BE2C (cell line): ENCODE measurements around the gene SARS2.
"Not testable (repeated sequence)": the region's sequence is repeated elsewhere in the genome, so short reads cannot be mapped to it uniquely, and the experiment has no call there.

Experiments
- DNase-seq: peaks from one replicate; pipeline ENCODE4 v3.0.0-alpha.2; 2020
- H3K27me3 ChIP-seq: fragments of 250-450 bp; sonication (Bioruptor Pico); 2 replicates; pipeline ENCODE4 v1.5.1; 2020; ENCODE audit warnings: mild to moderate bottlenecking
- H3K36me3 ChIP-seq: fragments of 250-450 bp; sonication (Bioruptor Pico); 2 replicates; pipeline ENCODE4 v1.5.1; 2020; ENCODE audit warnings: mild to moderate bottlenecking
- H3K4me1 ChIP-seq: fragments of 250-450 bp; sonication (Bioruptor Pico); 2 replicates; pipeline ENCODE4 v1.5.1; 2020
- H3K4me3 ChIP-seq: 2 replicates; pipeline ENCODE4 v1.5.1; 2011; ENCODE audit warnings: low read depth, low read length
- H3K9me3 ChIP-seq: fragments of 250-450 bp; sonication (Bioruptor Pico); 2 replicates; pipeline ENCODE4 v1.5.1; 2020
- TF ChIP-seq, protein P1 (sequence below): IDR thresholded peaks from 2 replicates; pipeline ENCODE4 v1.5.1; 2012; ENCODE audit warnings: mild to moderate bottlenecking, low read depth, low read length

Gene SARS2

DNA sequence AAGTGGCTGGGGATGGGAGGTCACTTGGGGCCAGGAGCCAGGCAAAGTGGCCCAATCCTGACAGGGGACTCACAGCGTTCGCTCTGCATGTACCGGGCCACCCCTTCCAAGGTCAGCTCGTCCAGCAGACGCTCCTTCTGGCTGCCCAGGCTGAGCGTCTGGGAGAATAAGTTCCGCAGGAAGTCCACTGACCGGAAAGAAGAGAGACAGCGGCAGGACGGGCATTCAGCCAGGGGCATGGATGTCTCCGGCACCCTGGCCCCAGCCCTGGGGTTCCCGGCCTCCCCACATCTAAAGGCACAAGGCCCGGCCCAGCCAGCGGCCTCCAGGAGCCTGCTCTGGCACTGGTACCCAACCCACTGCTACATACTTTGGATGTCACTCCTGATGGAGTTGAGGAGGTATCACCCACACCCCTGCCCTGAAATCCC lies 37.2 kb downstream of the SARS2 start:
- Histone ChIP-seq H3K4me3 (no peak overlapping the region), H3K4me1 (no peaks in the 10 kb centered on the region; the same call in 1 of the 2 replicates), H3K27me3 (no peaks in the 10 kb centered on the region), H3K9me3 (no peaks in the 10 kb centered on the region), H3K36me3 (0 out of 2 replicates have a peak, but pooled peaks cover 3% of the 10 kb centered on the region)
- TF ChIP-seq, protein P1, sequence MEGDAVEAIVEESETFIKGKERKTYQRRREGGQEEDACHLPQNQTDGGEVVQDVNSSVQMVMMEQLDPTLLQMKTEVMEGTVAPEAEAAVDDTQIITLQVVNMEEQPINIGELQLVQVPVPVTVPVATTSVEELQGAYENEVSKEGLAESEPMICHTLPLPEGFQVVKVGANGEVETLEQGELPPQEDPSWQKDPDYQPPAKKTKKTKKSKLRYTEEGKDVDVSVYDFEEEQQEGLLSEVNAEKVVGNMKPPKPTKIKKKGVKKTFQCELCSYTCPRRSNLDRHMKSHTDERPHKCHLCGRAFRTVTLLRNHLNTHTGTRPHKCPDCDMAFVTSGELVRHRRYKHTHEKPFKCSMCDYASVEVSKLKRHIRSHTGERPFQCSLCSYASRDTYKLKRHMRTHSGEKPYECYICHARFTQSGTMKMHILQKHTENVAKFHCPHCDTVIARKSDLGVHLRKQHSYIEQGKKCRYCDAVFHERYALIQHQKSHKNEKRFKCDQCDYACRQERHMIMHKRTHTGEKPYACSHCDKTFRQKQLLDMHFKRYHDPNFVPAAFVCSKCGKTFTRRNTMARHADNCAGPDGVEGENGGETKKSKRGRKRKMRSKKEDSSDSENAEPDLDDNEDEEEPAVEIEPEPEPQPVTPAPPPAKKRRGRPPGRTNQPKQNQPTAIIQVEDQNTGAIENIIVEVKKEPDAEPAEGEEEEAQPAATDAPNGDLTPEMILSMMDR, result no peak
- DNase-seq, result no peak

DNA sequence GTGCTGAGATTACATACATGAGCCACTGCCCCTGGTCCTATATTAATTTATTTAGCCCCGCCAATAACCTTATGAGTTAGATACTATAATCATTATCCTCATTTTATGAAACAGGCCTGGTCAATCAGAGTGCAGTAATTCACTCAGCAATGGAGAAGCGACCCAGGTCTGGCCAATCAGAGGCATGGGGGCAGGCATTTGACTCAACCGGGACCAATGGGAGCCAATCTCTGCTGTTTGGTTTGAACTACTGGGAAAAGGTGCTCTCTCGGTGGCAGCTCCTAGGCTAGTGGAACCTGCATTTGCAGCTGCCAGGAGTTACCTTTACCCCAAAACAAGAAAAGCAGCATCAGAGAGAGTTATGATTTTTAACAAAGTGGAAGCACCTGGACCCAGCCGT lies 37.7 kb downstream of the SARS2 start:
- TF ChIP-seq, protein P1, result no peak
- Histone ChIP-seq H3K27me3 (no peaks in the 10 kb centered on the region), H3K4me3 (no peak overlapping the region), H3K9me3 (no peaks in the 10 kb centered on the region), H3K4me1 (no peaks in the 10 kb centered on the region), H3K36me3 (0 out of 2 replicates have a peak, but pooled peaks cover 6% of the 10 kb centered on the region)
- DNase-seq, result no peak

DNA sequence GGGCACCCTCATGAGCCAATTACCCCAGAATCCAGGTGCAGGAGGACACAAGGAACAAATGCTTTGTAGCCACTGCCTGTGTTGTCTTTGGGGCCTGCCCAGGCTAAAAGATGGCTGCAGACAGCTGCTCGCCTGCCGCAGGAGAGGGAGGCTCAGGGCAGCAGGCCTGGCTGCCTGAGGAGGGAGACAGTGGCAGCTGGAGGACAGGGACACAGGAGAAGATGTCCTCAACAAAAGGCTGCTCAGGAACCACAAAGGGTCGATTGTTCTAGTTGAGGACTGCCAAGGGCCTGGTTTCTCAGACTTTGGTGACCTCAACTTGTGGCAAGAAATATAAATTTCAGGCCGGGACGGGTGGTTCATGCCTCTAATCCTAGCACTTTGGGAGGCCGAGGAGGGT lies 38.8 kb downstream of the SARS2 start:
- TF ChIP-seq, protein P1, result no peak
- 0 out of 2 replicates have a peak, but pooled peaks cover 6% of the 10 kb centered on the region for H3K36me3 ChIP-seq
- H3K27me3 ChIP-seq, result no peaks in the 10 kb centered on the region
- H3K4me1 ChIP-seq, result no peaks in the 10 kb centered on the region
- no peak overlapping the region for H3K4me3 ChIP-seq
- H3K9me3 ChIP-seq, result no peaks in the 10 kb centered on the region
- DNase-seq, result no peak

DNA sequence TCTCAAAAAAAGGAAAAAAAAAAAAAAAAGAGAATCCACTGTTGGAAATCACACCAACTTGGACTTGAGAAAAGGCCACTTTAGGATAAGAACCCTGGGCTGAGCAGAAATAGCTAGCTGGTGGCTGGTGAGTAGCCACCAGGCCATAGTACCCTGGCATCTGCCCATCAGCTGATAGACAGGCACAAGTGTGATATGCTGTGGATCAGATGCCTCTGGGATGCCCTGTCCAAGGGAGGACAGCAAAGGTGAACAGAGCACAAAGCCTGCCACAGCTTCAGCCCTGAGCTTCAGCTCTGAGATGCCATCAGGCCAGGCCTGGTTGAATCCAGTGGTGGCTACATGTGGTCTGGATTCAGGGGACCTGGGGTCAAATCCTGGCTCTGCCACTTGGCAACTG lies 39.9 kb downstream of the SARS2 start:
- no peak overlapping the region for H3K4me3 ChIP-seq
- DNase-seq, result no peak
- TF ChIP-seq, protein P1, result no peak
- peaks cover 5% of the 10 kb centered on the region; the same call in 1 of the 2 replicates for H3K4me1 ChIP-seq
- H3K27me3 ChIP-seq, result no peaks in the 10 kb centered on the region
- H3K36me3 ChIP-seq, result 0 out of 2 replicates have a peak, but pooled peaks cover 6% of the 10 kb centered on the region
- no peaks in the 10 kb centered on the region for H3K9me3 ChIP-seq

DNA sequence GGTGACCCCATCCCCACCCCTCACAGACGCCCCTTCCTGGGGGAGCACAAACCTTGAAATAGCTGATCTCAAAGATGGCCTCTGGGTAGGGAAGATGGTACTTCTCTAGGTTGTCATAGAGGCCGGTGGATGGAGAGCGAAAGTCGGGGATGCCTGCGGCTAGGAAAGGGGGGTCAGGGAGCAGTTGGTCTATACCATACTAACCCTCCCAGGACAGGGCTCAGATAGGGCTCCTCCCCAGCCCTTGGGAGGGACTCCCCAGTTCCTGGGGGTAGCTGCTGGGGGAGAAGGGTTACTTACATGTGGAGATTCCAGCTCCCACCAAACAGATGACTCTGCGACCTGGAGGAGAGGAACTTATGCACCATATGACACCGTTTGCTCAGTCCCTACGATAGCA lies 40.8 kb downstream of the SARS2 start:
- TF ChIP-seq, protein P1, result no peak
- Histone ChIP-seq H3K4me1 (peaks cover 5% of the 10 kb centered on the region; the same call in 1 of the 2 replicates), H3K27me3 (no peaks in the 10 kb centered on the region), H3K4me3 (no peak overlapping the region), H3K36me3 (0 out of 2 replicates have a peak, but pooled peaks cover 6% of the 10 kb centered on the region), H3K9me3 (no peaks in the 10 kb centered on the region)
- DNase-seq, result no peak

DNA sequence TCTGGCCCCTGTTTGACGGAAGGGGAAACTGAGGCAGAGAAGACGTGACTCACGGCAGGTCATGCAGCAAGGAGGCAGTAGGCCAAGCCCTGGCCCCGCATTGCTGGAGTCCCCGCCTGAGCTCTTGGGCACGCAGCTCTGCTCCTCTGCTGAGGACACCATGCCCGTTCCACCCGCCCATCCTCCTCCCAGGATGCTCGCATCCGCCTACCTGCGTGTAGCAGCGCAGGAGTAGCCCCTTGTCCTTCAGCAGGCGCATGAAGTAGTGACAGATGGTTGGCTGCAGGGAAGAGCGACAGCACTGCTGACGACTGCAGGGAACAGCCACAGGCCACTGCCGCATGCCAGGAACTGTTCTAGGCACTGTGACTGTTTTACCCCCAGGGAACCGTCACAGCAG lies 41.7 kb downstream of the SARS2 start:
- no peaks in the 10 kb centered on the region for H3K9me3 ChIP-seq
- H3K27me3 ChIP-seq, result no peaks in the 10 kb centered on the region
- TF ChIP-seq, protein P1, result no peak
- H3K36me3 ChIP-seq, result 0 out of 2 replicates have a peak, but pooled peaks cover 6% of the 10 kb centered on the region
- no peak for DNase-seq
- peaks cover 5% of the 10 kb centered on the region; the same call in 1 of the 2 replicates for H3K4me1 ChIP-seq
- no peak overlapping the region for H3K4me3 ChIP-seq

DNA sequence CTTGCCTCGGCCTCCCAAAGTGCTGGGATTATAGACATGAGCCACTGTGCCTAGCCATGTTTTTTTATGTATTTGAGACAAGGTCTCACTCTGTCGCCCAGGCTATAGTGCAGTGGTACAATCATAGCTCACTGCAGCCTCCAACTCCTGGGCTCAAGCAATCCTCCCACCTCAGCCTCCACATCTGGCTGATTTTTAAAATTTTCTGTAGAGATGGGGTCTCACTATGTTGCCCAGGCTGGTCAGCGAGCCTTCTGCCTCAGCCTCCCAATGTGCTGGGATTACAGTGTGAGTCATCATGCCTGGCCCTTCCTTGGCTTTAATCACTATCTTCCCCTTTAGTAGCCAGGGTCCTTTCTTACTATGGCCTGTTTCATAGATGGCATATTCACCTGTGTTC lies 45.9 kb downstream of the SARS2 start:
- DNase-seq, H3K27me3 ChIP-seq, H3K9me3 ChIP-seq, H3K4me3 ChIP-seq, H3K36me3 ChIP-seq, H3K4me1 ChIP-seq: not testable (repeated sequence)
